ENCODE results near the gene CAMSAP2. TPM values are rescaled to one million over a fixed set of nuclear protein-coding genes. Genes with fewer than 3 reads are reported as not detected.

Gene CAMSAP2
- total RNA-seq, 1 experiment from 2014 or later, result 40.3 TPM

- H3K27ac ChIP-seq, result peak overlapping the region; percentile 24
- no TSS peak for BruUV-seq (replicated peaks)
- no peaks in the 10 kb centered on the region; the same call in 1 of the 2 replicates for H3K9me2 ChIP-seq (ENCODE audit: insufficient read depth)
- H4K20me1 ChIP-seq (ENCODE audit: insufficient read depth), result no peaks in the 10 kb centered on the region
- H3K79me2 ChIP-seq (ENCODE audit: low read depth), result peaks cover 13% of the 10 kb centered on the region; the same call in 1 of the 2 replicates
- peak in 1 of 2 experiments; percentile 58 for DNase-seq
- intact Hi-C loops (cut with micrococcal nuclease; ENCODE audit: unreplicated experiment), result loop anchor here (5.0 kb wide), 1 partner anchor 48 kb away; no protein-coding TSS in a partner anchor
- peaks cover 16% of the 10 kb centered on the region; the same call in 1 of the 2 replicates for H3K36me3 ChIP-seq (ENCODE audit: low read depth)
- H3K4me3 ChIP-seq, result no peak overlapping the region
- H3K4me1 ChIP-seq (replicated peaks; ENCODE audit: insufficient read depth), result peaks cover 15% of the 10 kb centered on the region
- H3K4me2 ChIP-seq, result no peak overlapping the region
- no peaks in the 10 kb centered on the region for H3K27me3 ChIP-seq (ENCODE audit: insufficient read depth, low read depth)
- TF ChIP-seq EZH2 (IDR thresholded peaks at IDR 0.05; ENCODE audit: low read depth), result no peak
- no peak for TF ChIP-seq CTCF (conservative IDR thresholded peaks at IDR 0.05)
- H3F3A ChIP-seq (ENCODE audit: insufficient read depth, low read depth), result peaks cover 18% of the 10 kb centered on the region
- no peak overlapping the region for H2AFZ ChIP-seq
- ChIA-PET CTCF (interaction anchor here (0.7 kb wide), 1 partner anchor 153 kb away, joined by 6 read pairs; no protein-coding TSS in a partner anchor), POLR2A (ENCODE audit: unreplicated experiment) (interaction anchor here (0.5 to 0.8 kb wide), 2 partner anchors 21 to 25 kb away, joined by 3 to 4 read pairs; no protein-coding TSS in a partner anchor)
- H3K9me3 ChIP-seq (ENCODE audit: insufficient read depth, low read depth), result peaks cover 10% of the 10 kb centered on the region
Observed at GRCh38 chr1:200774735-200775444, 36.2 kb downstream of the CAMSAP2 start.

DNA sequence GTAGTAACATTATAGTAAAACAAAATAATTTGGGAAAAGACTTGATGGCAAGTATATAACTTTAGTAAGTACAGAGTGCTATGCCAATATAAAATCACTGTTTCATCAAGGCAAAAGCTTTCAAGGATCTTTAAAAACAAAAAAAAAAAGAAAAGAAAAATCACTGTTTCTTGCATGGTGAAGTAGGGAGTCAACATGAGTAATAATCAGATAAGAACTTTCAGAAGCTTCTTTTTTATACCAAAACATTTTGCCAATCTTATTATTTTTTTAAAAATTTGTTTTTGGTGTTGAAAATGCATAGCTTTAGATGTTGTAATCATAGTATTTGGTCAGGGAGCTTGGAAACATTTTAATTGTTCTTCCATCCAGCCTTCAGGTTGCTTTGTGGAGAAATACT lies 37.2 kb downstream of the CAMSAP2 start:
- Histone ChIP-seq H3K27me3 (ENCODE audit: insufficient read depth, low read depth) (no peaks in the 10 kb centered on the region), H3K4me2 (no peak overlapping the region), H3K4me1 (replicated peaks; ENCODE audit: insufficient read depth) (peaks cover 15% of the 10 kb centered on the region), H3K36me3 (ENCODE audit: low read depth) (peaks cover 18% of the 10 kb centered on the region; the same call in 1 of the 2 replicates), H4K20me1 (ENCODE audit: insufficient read depth) (0 out of 2 replicates have a peak, but pooled peaks cover 6% of the 10 kb centered on the region), H3K4me3 (no peak overlapping the region), H3K9me2 (ENCODE audit: insufficient read depth) (no peaks in the 10 kb centered on the region; the same call in 1 of the 2 replicates), H3K27ac (no peak overlapping the region), H3K9me3 (ENCODE audit: insufficient read depth, low read depth) (peaks cover 7% of the 10 kb centered on the region), H3K79me2 (ENCODE audit: low read depth) (peaks cover 22% of the 10 kb centered on the region), H2AFZ (no peak overlapping the region), H3F3A (ENCODE audit: insufficient read depth, low read depth) (peaks cover 14% of the 10 kb centered on the region)
- intact Hi-C loops (cut with micrococcal nuclease; ENCODE audit: unreplicated experiment), result loop anchor here (5.0 kb wide), 1 partner anchor 49 kb away; no protein-coding TSS in a partner anchor
- BruUV-seq (replicated peaks), result no TSS peak
- ChIA-PET POLR2A (ENCODE audit: unreplicated experiment) (interaction anchor here (0.6 kb wide), 1 partner anchor 36 kb away, joined by 7 read pairs; no protein-coding TSS in a partner anchor), CTCF (no interaction called here)
- DNase-seq, result no peak
- TF ChIP-seq CTCF (conservative IDR thresholded peaks at IDR 0.05) (no peak), EZH2 (IDR thresholded peaks at IDR 0.05; ENCODE audit: low read depth) (no peak)

- DNase-seq, result no peak
- CTCF ChIA-PET, result no interaction called here
- POLR2A ChIA-PET (ENCODE audit: unreplicated experiment), result no interaction called here
- H3F3A ChIP-seq (ENCODE audit: insufficient read depth, low read depth), result peaks cover 7% of the 10 kb centered on the region
- H3K4me3 ChIP-seq, result no peak overlapping the region
- H3K79me2 ChIP-seq (ENCODE audit: low read depth), result peaks cover 25% of the 10 kb centered on the region
- peaks cover 9% of the 10 kb centered on the region for H3K4me1 ChIP-seq (replicated peaks; ENCODE audit: insufficient read depth)
- H3K4me2 ChIP-seq, result no peak overlapping the region
- no peak overlapping the region for H3K27ac ChIP-seq
- intact Hi-C loops (cut with micrococcal nuclease; ENCODE audit: unreplicated experiment), result loop anchor here (5.0 kb wide), 1 partner anchor 50 kb away; no protein-coding TSS in a partner anchor
- peaks cover 21% of the 10 kb centered on the region; the same call in 1 of the 2 replicates for H3K36me3 ChIP-seq (ENCODE audit: low read depth)
- no peaks in the 10 kb centered on the region; the same call in 1 of the 2 replicates for H3K9me2 ChIP-seq (ENCODE audit: insufficient read depth)
- BruUV-seq (replicated peaks), result no TSS peak
- no peaks in the 10 kb centered on the region; the same call in 1 of the 2 replicates for H3K9me3 ChIP-seq (ENCODE audit: insufficient read depth, low read depth)
- 0 out of 2 replicates have a peak, but pooled peaks cover 6% of the 10 kb centered on the region for H4K20me1 ChIP-seq (ENCODE audit: insufficient read depth)
- H3K27me3 ChIP-seq (ENCODE audit: insufficient read depth, low read depth), result no peaks in the 10 kb centered on the region
- H2AFZ ChIP-seq, result no peak overlapping the region
- TF ChIP-seq EZH2 (IDR thresholded peaks at IDR 0.05; ENCODE audit: low read depth), result no peak
- no peak for TF ChIP-seq CTCF (conservative IDR thresholded peaks at IDR 0.05)
Observed at GRCh38 chr1:200776949-200777348, 38.3 kb downstream of the CAMSAP2 start.
